AG04450 (cell line): ENCODE results near the gene RETREG1. TPM values are rescaled to one million over a fixed set of nuclear protein-coding genes. Genes with fewer than 3 reads are reported as not detected.

ENCODE experiments used
- CTCF ChIA-PET: fragments of 300-600, 350-600 bp; formaldehyde crosslinking; extraction: SDS; loops from one replicate; lab custom pipeline; 2022; ENCODE audit warnings: antibody characterized with exemption, inconsistent platforms; lab: Charles Lee
- POLR2A ChIA-PET: fragments of 350-600 bp; formaldehyde crosslinking; extraction: SDS; loops from one replicate; lab custom pipeline; 2021; ENCODE audit warnings: antibody characterized with exemption, inconsistent platforms; lab: Yijun Ruan, JAX
- DNase-seq: peaks from one replicate; pipeline ENCODE4 v3.0.0-alpha.2; 2011; ENCODE audit warnings: low read depth, low spot score
- H3K27ac ChIP-seq: one replicate; pipeline ENCODE4 v1.5.1; 2012; ENCODE audit warnings: low read depth, low read length, control low read depth
- H3K27me3 ChIP-seq: one replicate; pipeline ENCODE4 v1.6.0; 2012; ENCODE audit warnings: low read length; ENCODE audit not compliant: control insufficient read depth, insufficient read depth
- H3K4me3 ChIP-seq: 2 replicates; pipeline ENCODE4 v1.5.1; 2011; ENCODE audit warnings: mild to moderate bottlenecking, low read depth, low read length, control low read depth
- H3K9me3 ChIP-seq: 2 replicates; pipeline ENCODE4 v1.5.1; 2012; ENCODE audit warnings: low read length; ENCODE audit not compliant: control insufficient read depth, insufficient read depth
- CTCF ChIP-seq: IDR thresholded peaks from 2 replicates; pipeline ENCODE4 v1.5.1; 2011; ENCODE audit warnings: low read depth, low read length, control low read depth, inconsistent platforms
- polyA plus RNA-seq: library from polyadenylated mRNA; depleted of rRNA; stranded (reverse); fragments of >200 nt; gene quantifications from 2 replicates; pipeline ENCODE4 v1.2.3, GENCODE V29; 2011

RETREG1 gene
- polyA plus RNA-seq, 1 experiment: 0.14 TPM

GRCh38 chr5:16461782-16462181, 155.0 kb downstream of the RETREG1 start:
- Histone ChIP-seq H3K4me3 (no peak overlapping the region), H3K9me3 (peaks cover 9% of the 10 kb centered on the region; the same call in 1 of the 2 replicates), H3K27me3 (no peaks in the 10 kb centered on the region), H3K27ac (peak overlapping the region; percentile 52)
- no peak for TF ChIP-seq CTCF
- POLR2A ChIA-PET: interaction anchor here (0.7 to 1.5 kb wide), 2 partner anchors 208 to 266 kb away, joined by 3 to 4 read pairs; no protein-coding TSS in a partner anchor
- DNase-seq: peak; percentile 91
- CTCF ChIA-PET: no interaction called here

GRCh38 chr5:16461026-16461425, 155.8 kb downstream of the RETREG1 start:
- POLR2A ChIA-PET: no interaction called here
- CTCF ChIA-PET: no interaction called here
- peaks cover 8% of the 10 kb centered on the region; the same call in 1 of the 2 replicates for H3K9me3 ChIP-seq
- H3K27me3 ChIP-seq: no peaks in the 10 kb centered on the region
- peak overlapping the region; percentile 52 for H3K27ac ChIP-seq
- peak; percentile 23 for DNase-seq
- no peak for TF ChIP-seq CTCF
- H3K4me3 ChIP-seq: no peak overlapping the region

- POLR2A ChIA-PET: interaction anchor here (0.6 kb wide), 1 partner anchor 651 kb away, joined by 7 read pairs; no protein-coding TSS in a partner anchor
- Histone ChIP-seq H3K4me3 (no peak overlapping the region), H3K27me3 (no peaks in the 10 kb centered on the region), H3K9me3 (no peaks in the 10 kb centered on the region), H3K27ac (no peak overlapping the region)
- CTCF ChIA-PET: interaction anchor here (0.6 to 6.9 kb wide), 4 partner anchors 10 to 936 kb away, joined by 3 to 77 read pairs (median 3); no protein-coding TSS in a partner anchor
- no peak for DNase-seq
- no peak for TF ChIP-seq CTCF
Measured at GRCh38 chr5:16459451-16459850, 157.3 kb downstream of the RETREG1 start.

GRCh38 chr5:16457853-16458252, 158.9 kb downstream of the RETREG1 start:
- CTCF ChIA-PET: interaction anchor here (0.6 to 6.9 kb wide), 8 partner anchors 12 to 746 kb away, joined by 3 to 77 read pairs (median 4); no protein-coding TSS in a partner anchor
- TF ChIP-seq CTCF: no peak
- Histone ChIP-seq H3K27ac (no peak overlapping the region), H3K4me3 (no peak overlapping the region), H3K9me3 (no peaks in the 10 kb centered on the region), H3K27me3 (no peaks in the 10 kb centered on the region)
- no peak for DNase-seq
- POLR2A ChIA-PET: interaction anchor here (0.7 kb wide), 1 partner anchor 29 kb away, joined by 4 read pairs; no protein-coding TSS in a partner anchor

- no peaks in the 10 kb centered on the region for H3K27me3 ChIP-seq
- TF ChIP-seq CTCF: peak; percentile 8; the same call in 1 of the 2 replicates
- DNase-seq: no peak
- ChIA-PET POLR2A (no interaction called here), CTCF (interaction anchor here (0.7 to 6.9 kb wide), 13 partner anchors 11 to 297 kb away, joined by 3 to 77 read pairs (median 4); no protein-coding TSS in a partner anchor)
- no peaks in the 10 kb centered on the region for H3K9me3 ChIP-seq
- no peak overlapping the region for H3K27ac ChIP-seq
- H3K4me3 ChIP-seq: no peak overlapping the region
Measured at GRCh38 chr5:16457451-16457850, 159.3 kb downstream of the RETREG1 start.
